ENCODE measurements around the gene PIK3C3.
"Not testable (repeated sequence)": the region's sequence is repeated elsewhere in the genome, so short reads cannot be mapped to it uniquely, and the experiment has no call there.

Gene PIK3C3

DNA sequence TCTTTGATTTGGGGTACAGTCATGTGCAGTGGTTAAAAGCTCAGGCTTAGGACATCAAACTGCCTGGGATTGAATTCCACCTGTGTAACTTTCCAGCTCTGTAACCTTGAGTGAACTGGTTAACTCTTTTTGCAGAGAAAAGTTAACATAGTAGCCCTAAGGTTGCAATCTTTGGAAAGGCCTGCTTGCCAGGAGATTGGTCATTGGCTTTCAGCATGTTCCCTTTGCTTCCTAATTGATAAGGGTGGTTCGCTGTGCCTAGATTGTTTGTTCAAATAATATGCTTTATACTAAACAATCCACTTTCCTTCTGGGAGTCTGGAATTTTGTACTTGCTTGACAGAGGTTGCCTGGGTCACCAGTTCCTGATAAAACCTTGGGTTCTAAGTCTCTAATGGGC lies 86.8 kb downstream of the PIK3C3 start:
- no peaks in the 10 kb centered on the region for H3K4me1 ChIP-seq (ENCODE audit: control insufficient read depth in 1 of 2, insufficient read depth in 1 of 2, low read depth in 1 of 2, low read length in 1 of 2)
- H3K27ac ChIP-seq, result no peak overlapping the region
- H3K9me3 ChIP-seq, result no peaks in the 10 kb centered on the region
- peaks cover 82% of the 10 kb centered on the region for H3K36me3 ChIP-seq
- TF ChIP-seq, protein P1, sequence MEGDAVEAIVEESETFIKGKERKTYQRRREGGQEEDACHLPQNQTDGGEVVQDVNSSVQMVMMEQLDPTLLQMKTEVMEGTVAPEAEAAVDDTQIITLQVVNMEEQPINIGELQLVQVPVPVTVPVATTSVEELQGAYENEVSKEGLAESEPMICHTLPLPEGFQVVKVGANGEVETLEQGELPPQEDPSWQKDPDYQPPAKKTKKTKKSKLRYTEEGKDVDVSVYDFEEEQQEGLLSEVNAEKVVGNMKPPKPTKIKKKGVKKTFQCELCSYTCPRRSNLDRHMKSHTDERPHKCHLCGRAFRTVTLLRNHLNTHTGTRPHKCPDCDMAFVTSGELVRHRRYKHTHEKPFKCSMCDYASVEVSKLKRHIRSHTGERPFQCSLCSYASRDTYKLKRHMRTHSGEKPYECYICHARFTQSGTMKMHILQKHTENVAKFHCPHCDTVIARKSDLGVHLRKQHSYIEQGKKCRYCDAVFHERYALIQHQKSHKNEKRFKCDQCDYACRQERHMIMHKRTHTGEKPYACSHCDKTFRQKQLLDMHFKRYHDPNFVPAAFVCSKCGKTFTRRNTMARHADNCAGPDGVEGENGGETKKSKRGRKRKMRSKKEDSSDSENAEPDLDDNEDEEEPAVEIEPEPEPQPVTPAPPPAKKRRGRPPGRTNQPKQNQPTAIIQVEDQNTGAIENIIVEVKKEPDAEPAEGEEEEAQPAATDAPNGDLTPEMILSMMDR (IDR thresholded peaks at IDR 0.05), result no peak
- no peak overlapping the region for H3K4me3 ChIP-seq (ENCODE audit: low read depth in 1 of 2, low read length in 1 of 2)
- no peaks in the 10 kb centered on the region for H3K27me3 ChIP-seq

DNA sequence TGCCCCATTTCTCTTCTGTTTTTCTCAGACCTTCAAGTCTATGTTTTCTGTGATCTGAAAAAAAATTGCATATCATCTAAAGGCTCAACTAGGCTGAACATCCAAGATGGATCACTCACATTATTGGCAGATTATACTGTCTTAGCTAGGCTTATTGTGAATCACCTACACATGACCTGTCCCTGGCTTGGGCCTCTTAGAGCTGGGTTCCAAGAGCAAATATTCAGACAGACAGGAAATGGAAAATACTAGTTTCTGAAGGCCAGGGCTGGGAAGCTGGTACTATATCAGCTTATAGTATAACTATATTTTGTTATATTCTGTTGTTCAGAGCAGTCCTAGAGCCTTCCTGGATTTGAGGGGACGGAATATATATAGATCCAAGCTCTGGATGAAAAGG lies 90.3 kb downstream of the PIK3C3 start:
- no peaks in the 10 kb centered on the region for H3K9me3 ChIP-seq
- H3K27me3 ChIP-seq, result no peaks in the 10 kb centered on the region
- peaks cover 7 to 8% of the 10 kb centered on the region in 2 experiments for H3K4me1 ChIP-seq (ENCODE audit: control insufficient read depth in 1 of 2, insufficient read depth in 1 of 2, low read depth in 1 of 2, low read length in 1 of 2)
- TF ChIP-seq, protein P1 (IDR thresholded peaks at IDR 0.05), result no peak
- no peak overlapping the region for H3K27ac ChIP-seq
- H3K4me3 ChIP-seq (ENCODE audit: low read depth in 1 of 2, low read length in 1 of 2), result no peak overlapping the region
- H3K36me3 ChIP-seq, result peaks cover 69% of the 10 kb centered on the region

DNA sequence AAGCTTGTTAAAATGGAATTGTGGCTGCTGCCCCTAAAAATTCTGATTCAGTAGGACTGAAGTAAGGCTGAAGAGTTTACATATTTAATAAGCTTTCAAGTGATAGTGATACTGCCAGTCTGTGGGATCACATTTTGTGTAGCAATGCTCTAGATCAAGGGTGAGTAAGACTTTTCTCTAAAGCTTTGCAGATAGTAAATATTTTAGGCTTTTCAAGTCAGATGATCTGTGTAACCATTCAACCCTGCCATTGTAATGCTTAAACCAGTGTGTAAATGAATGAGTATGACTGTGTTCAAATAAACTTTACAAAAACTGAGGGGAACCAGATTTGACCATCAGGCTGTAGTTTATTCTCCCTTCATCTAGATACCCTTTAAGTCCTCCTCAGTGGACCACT lies 92.7 kb downstream of the PIK3C3 start:
- Histone ChIP-seq H3K27ac (peak overlapping the region; percentile 38), H3K36me3 (peaks cover 56% of the 10 kb centered on the region), H3K9me3 (no peaks in the 10 kb centered on the region), H3K4me3 (ENCODE audit: low read depth in 1 of 2, low read length in 1 of 2) (no peak overlapping the region), H3K27me3 (no peaks in the 10 kb centered on the region), H3K4me1 (ENCODE audit: control insufficient read depth in 1 of 2, insufficient read depth in 1 of 2, low read depth in 1 of 2, low read length in 1 of 2) (peaks cover 7 to 8% of the 10 kb centered on the region in 2 experiments)
- TF ChIP-seq, protein P1 (IDR thresholded peaks at IDR 0.05), result no peak

- H3K36me3 ChIP-seq, result peaks cover 53% of the 10 kb centered on the region
- peaks cover 7 to 8% of the 10 kb centered on the region in 2 experiments for H3K4me1 ChIP-seq (ENCODE audit: control insufficient read depth in 1 of 2, insufficient read depth in 1 of 2, low read depth in 1 of 2, low read length in 1 of 2)
- TF ChIP-seq, protein P1 (IDR thresholded peaks at IDR 0.05), result no peak
- no peaks in the 10 kb centered on the region for H3K9me3 ChIP-seq
- H3K27me3 ChIP-seq, result no peaks in the 10 kb centered on the region
- peak overlapping the region; percentile 38 for H3K27ac ChIP-seq
- H3K4me3 ChIP-seq (ENCODE audit: low read depth in 1 of 2, low read length in 1 of 2), result no peak overlapping the region
These were observed 93.1 kb downstream of the PIK3C3 start for GRCh38 chr18:42048158-42048557.

DNA sequence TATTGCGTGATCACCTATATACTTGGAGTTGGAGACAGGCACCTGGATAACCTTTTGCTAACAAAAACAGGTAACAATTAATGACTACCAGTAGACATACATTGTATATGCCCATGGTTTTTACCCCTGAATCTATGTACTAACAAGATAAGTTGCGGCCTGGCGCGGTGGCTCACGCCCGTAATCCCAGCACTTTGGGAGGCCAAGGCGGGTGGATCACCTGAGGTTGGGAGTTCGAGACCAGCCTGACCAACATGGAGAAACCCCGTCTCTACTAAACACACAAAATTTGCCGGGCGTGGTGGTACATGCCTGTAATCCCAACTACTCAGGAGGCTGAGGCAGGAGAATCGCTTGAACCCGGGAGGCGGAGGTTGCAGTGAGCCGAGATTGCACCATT lies 94.5 kb downstream of the PIK3C3 start:
- H3K4me3 ChIP-seq (ENCODE audit: low read depth in 1 of 2, low read length in 1 of 2); H3K4me1 ChIP-seq (ENCODE audit: control insufficient read depth in 1 of 2, insufficient read depth in 1 of 2, low read depth in 1 of 2, low read length in 1 of 2); H3K27ac ChIP-seq; H3K9me3 ChIP-seq; H3K27me3 ChIP-seq: not testable (repeated sequence)
- H3K36me3 ChIP-seq, result peaks cover 40% of the 10 kb centered on the region

DNA sequence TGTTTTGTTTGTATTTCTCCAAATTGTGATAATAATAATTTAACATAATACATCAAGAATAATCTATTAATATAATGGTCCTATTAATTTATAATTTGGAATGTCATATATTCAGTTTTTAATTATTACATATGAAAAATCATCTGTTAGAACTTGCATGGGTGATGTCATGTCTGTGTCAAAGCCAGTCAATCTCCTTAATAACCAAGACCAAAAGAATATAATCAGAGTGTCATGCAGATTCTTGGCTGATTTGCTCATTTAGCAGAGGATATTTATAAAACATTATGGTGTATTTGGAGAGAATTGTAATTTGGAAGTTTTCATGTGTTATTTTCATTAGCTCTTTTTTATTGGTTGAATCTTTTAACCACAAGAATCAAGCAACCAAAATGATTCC lies 96.4 kb downstream of the PIK3C3 start:
- peaks cover 27% of the 10 kb centered on the region for H3K36me3 ChIP-seq
- TF ChIP-seq, protein P1 (IDR thresholded peaks at IDR 0.05), result no peak
- no peak overlapping the region for H3K4me3 ChIP-seq (ENCODE audit: low read depth in 1 of 2, low read length in 1 of 2)
- no peaks in the 10 kb centered on the region for H3K9me3 ChIP-seq
- H3K27me3 ChIP-seq, result no peaks in the 10 kb centered on the region
- H3K27ac ChIP-seq, result no peak overlapping the region
- peaks cover 7 to 8% of the 10 kb centered on the region in 2 experiments for H3K4me1 ChIP-seq (ENCODE audit: control insufficient read depth in 1 of 2, insufficient read depth in 1 of 2, low read depth in 1 of 2, low read length in 1 of 2)
